PC-9 (cell line): ENCODE measurements around the gene NTM. TPM values are rescaled to one million over a fixed set of nuclear protein-coding genes. Genes with fewer than 3 reads are reported as not detected.

Source experiments
- BruUV-seq: library from RNA; stranded (reverse); fragments of 400-500 nt; replicated peaks from 2 replicates; lab custom pipeline; 2021; lab: Mats Ljungman, UMichigan
- CTCF ChIA-PET: fragments of 300-600 bp; sonication (Branson Sonifier 250); formaldehyde crosslinking; loops from one replicate; lab custom pipeline; 2022; ENCODE audit warnings: antibody characterized with exemption; lab: Charles Lee
- POLR2A ChIA-PET: fragments of 300-600 bp; sonication (Branson Sonifier 250); formaldehyde crosslinking; loops from one replicate; lab custom pipeline; 2022; ENCODE audit warnings: antibody characterized with exemption; ENCODE audit not compliant: unreplicated experiment; lab: Charles Lee
- DNase-seq, 2 experiments: peaks; one replicate each; pipeline versions ENCODE4 v3.0.0 to v3.0.0-alpha.2; 2015 to 2022; ENCODE audit warnings: mixed read lengths in 1 of 2
- H2AFZ ChIP-seq: fragments of 200-600 bp; sonication (generic); 2 replicates; pipeline ENCODE4 v1.8.1; 2017; ENCODE audit warnings: antibody characterized with exemption
- H3F3A ChIP-seq: fragments of 200-600 bp; sonication (generic); 2 replicates; pipeline ENCODE4 v1.8.1; 2017; ENCODE audit warnings: antibody characterized with exemption, mild to moderate bottlenecking, low read depth; ENCODE audit not compliant: insufficient read depth
- H3K27ac ChIP-seq: fragments of 200-600 bp; sonication (generic); 2 replicates; pipeline ENCODE4 v1.6.1; 2016; ENCODE audit warnings: mixed run types
- H3K27me3 ChIP-seq: fragments of 200-600 bp; sonication (generic); 2 replicates; pipeline ENCODE4 v1.6.1; 2016; ENCODE audit warnings: low read depth, mixed run types; ENCODE audit not compliant: insufficient read depth
- H3K36me3 ChIP-seq: fragments of 200-600 bp; sonication (generic); 2 replicates; pipeline ENCODE4 v1.6.1; 2016; ENCODE audit warnings: low read depth, mixed run types
- H3K4me1 ChIP-seq: fragments of 200-600 bp; sonication (generic); replicated peaks from 2 replicates; pipeline ENCODE4 v1.6.1; 2016; ENCODE audit warnings: mixed run types; ENCODE audit not compliant: insufficient read depth
- H3K4me2 ChIP-seq: fragments of 200-600 bp; sonication (generic); 2 replicates; pipeline ENCODE4 v1.6.1; 2017; ENCODE audit warnings: mixed run types
- H3K4me3 ChIP-seq: fragments of 200-600 bp; sonication (generic); 2 replicates; pipeline ENCODE4 v1.6.1; 2016; ENCODE audit warnings: mixed run types
- H3K79me2 ChIP-seq: fragments of 200-600 bp; sonication (generic); 2 replicates; pipeline ENCODE4 v1.6.1; 2017; ENCODE audit warnings: low read depth, mixed run types
- H3K9me2 ChIP-seq: fragments of 200-600 bp; sonication (generic); 2 replicates; pipeline ENCODE4 v1.8.1; 2017; ENCODE audit warnings: mild to moderate bottlenecking; ENCODE audit not compliant: insufficient read depth
- H3K9me3 ChIP-seq: fragments of 200-600 bp; sonication (generic); 2 replicates; pipeline ENCODE4 v1.8.1; 2016; ENCODE audit warnings: low read depth; ENCODE audit not compliant: insufficient read depth
- H4K20me1 ChIP-seq: fragments of 200-600 bp; sonication (generic); 2 replicates; pipeline ENCODE4 v1.8.1; 2017; ENCODE audit not compliant: insufficient read depth
- EZH2 ChIP-seq: fragments of 200-600 bp; sonication (generic); IDR thresholded peaks from 2 replicates; pipeline ENCODE4 v1.8.0; 2017; ENCODE audit warnings: antibody characterized with exemption, low read depth
- intact Hi-C: fragments of 100-400 bp; cut with micrococcal nuclease; formaldehyde crosslinking; loops from one replicate; pipeline ENCODE4 v1.10.0; 2022; ENCODE audit not compliant: unreplicated experiment
- total RNA-seq: library from RNA; stranded (reverse); gene quantifications from 2 replicates; pipeline ENCODE4 v1.2.3, GENCODE V29; 2021
- TF ChIP-seq, protein P1 (sequence below): fragments of 200-600 bp; sonication (generic); conservative IDR thresholded peaks from 2 replicates; pipeline ENCODE4 v1.6.1; 2017; ENCODE audit warnings: mixed run types, antibody characterized with exemption, mild to moderate bottlenecking, moderate library complexity

NTM gene
- total RNA-seq, 1 experiment from 2014 or later: not detected

DNA sequence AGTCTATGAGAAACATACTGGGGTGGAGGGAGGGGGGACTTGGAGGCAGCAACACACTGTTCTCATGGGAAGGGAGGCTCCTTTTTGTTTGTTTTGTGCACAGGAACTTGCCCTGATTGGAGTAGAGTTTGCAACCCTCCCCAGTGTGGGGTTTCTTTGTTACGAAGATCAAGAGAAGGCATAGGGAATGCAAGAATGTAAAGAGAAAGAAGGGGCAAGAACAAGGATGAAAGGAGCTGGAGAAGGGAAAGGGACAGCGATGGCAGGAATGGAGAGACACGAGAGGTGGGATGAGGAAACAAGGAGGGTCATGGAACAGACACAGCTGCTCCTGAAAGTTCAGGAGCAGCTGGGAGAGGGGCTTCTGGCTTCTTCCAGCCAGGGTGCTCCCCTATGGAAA is 611.7 kb downstream of the NTM start:
- H2AFZ ChIP-seq: no peak overlapping the region
- H3K4me2 ChIP-seq: no peak overlapping the region
- ChIA-PET CTCF (no interaction called here), POLR2A (no interaction called here)
- H3K9me3 ChIP-seq: no peaks in the 10 kb centered on the region
- H3K79me2 ChIP-seq: no peaks in the 10 kb centered on the region
- H3F3A ChIP-seq: no peaks in the 10 kb centered on the region
- H3K4me1 ChIP-seq: no peaks in the 10 kb centered on the region
- no peaks in the 10 kb centered on the region for H3K36me3 ChIP-seq
- BruUV-seq: no TSS peak
- H3K9me2 ChIP-seq: no peaks in the 10 kb centered on the region; the same call in 1 of the 2 replicates
- intact Hi-C loops: no loop called here
- no peak for DNase-seq
- H3K4me3 ChIP-seq: no peak overlapping the region
- no peaks in the 10 kb centered on the region for H4K20me1 ChIP-seq
- H3K27me3 ChIP-seq: no peaks in the 10 kb centered on the region; the same call in 1 of the 2 replicates
- TF ChIP-seq EZH2: no peak
- TF ChIP-seq, protein P1, sequence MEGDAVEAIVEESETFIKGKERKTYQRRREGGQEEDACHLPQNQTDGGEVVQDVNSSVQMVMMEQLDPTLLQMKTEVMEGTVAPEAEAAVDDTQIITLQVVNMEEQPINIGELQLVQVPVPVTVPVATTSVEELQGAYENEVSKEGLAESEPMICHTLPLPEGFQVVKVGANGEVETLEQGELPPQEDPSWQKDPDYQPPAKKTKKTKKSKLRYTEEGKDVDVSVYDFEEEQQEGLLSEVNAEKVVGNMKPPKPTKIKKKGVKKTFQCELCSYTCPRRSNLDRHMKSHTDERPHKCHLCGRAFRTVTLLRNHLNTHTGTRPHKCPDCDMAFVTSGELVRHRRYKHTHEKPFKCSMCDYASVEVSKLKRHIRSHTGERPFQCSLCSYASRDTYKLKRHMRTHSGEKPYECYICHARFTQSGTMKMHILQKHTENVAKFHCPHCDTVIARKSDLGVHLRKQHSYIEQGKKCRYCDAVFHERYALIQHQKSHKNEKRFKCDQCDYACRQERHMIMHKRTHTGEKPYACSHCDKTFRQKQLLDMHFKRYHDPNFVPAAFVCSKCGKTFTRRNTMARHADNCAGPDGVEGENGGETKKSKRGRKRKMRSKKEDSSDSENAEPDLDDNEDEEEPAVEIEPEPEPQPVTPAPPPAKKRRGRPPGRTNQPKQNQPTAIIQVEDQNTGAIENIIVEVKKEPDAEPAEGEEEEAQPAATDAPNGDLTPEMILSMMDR: no peak
- H3K27ac ChIP-seq: no peak overlapping the region

DNA sequence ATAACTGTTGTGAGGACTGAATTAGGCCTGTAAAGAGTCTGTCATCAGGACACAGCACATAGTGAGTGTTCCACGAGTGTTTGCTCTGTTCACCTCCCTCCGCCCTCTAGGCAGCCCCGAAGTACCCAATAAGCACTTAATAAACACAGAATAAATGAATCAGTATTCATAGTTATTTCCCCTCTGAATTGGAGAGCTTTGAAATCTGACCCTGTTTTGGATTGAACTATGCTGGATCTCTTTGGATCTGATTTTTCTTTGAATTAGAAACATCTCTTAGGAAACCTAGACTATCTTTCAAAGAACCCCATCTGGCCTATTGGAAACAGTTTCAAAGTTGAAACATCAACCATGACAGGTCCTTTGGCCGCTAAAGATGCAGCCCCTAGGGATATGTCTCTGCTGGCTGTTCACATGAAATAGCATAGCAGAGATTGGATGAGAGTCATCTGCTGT is 615.5 kb downstream of the NTM start:
- no TSS peak for BruUV-seq

DNA sequence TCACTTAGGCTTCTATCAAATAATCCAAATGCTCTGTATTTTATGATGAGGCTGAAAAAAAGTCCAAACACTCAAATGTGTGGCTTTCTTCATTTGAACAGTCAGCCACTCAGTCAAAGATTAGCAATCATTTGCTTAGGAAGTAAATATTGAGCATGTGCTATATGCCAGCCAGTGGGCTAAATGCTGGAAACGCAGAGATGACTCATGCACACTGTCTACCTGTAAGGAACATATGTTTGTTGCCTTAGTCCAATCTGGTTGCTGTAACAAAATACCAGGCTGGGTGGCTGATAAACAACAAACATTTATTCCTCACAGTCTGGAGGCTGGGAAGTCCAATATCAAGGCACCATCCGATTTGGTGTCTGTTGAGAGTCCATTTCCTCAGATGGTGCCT is 617.3 kb downstream of the NTM start:
- Histone ChIP-seq H3K9me2 (no peaks in the 10 kb centered on the region), H3K27ac (no peak overlapping the region), H4K20me1 (no peaks in the 10 kb centered on the region), H2AFZ (no peak overlapping the region), H3K9me3 (no peaks in the 10 kb centered on the region), H3K4me1 (no peaks in the 10 kb centered on the region), H3K4me2 (no peak overlapping the region), H3F3A (no peaks in the 10 kb centered on the region), H3K79me2 (no peaks in the 10 kb centered on the region), H3K36me3 (no peaks in the 10 kb centered on the region), H3K4me3 (no peak overlapping the region), H3K27me3 (no peaks in the 10 kb centered on the region)
- BruUV-seq: no TSS peak
- POLR2A ChIA-PET: no interaction called here
- no peak for DNase-seq
- TF ChIP-seq, protein P1: no peak
- no peak for TF ChIP-seq EZH2
- CTCF ChIA-PET: no interaction called here
- intact Hi-C loops: no loop called here

More for the DNA sequence above, 615.5 kb downstream of the NTM start:
- TF ChIP-seq EZH2: no peak
- TF ChIP-seq, protein P1: no peak
- intact Hi-C loops: no loop called here
- H3F3A ChIP-seq: no peaks in the 10 kb centered on the region
- no peak overlapping the region for H2AFZ ChIP-seq
- no peaks in the 10 kb centered on the region for H3K4me1 ChIP-seq
- H3K79me2 ChIP-seq: no peaks in the 10 kb centered on the region
- no peak overlapping the region for H3K4me2 ChIP-seq
- POLR2A ChIA-PET: no interaction called here
- no peaks in the 10 kb centered on the region for H4K20me1 ChIP-seq
- H3K4me3 ChIP-seq: no peak overlapping the region
- CTCF ChIA-PET: no interaction called here
- H3K27ac ChIP-seq: no peak overlapping the region
- no peak for DNase-seq
- no peaks in the 10 kb centered on the region; the same call in 1 of the 2 replicates for H3K9me2 ChIP-seq
- no peaks in the 10 kb centered on the region for H3K36me3 ChIP-seq
- no peaks in the 10 kb centered on the region for H3K9me3 ChIP-seq
- no peaks in the 10 kb centered on the region for H3K27me3 ChIP-seq
